Activated CD8-positive, alpha-beta memory T cell treated with anti-CD3 and anti-CD28 coated beads, Interleukin-2, amount 10 ng/mL, durations not matched to agents 7 days and 5 days (primary cell): ENCODE results near the gene TMEM272. TPM values are rescaled to one million over a fixed set of nuclear protein-coding genes. Genes with fewer than 3 reads are reported as not detected.

ENCODE experiments used
- ATAC-seq: fragments of 150-1000 bp; cut with Tn5 transposase; one replicate; pipeline ENCODE4 v1.10.0; 2021; ENCODE audit warnings: moderate library complexity
- CTCF ChIA-PET: fragments of 350-600 bp; sonication (Branson Sonifier 250); formaldehyde crosslinking; loops from one replicate; lab custom pipeline; 2021; ENCODE audit warnings: antibody characterized with exemption; lab: Charles Lee
- DNase-seq: peaks from one replicate; pipeline ENCODE4 v3.0.0-alpha.2; 2020
- H3K27ac Mint-ChIP-seq: one replicate; pipeline ENCODE4 v1.8.0; 2021; ENCODE audit warnings: mild to moderate bottlenecking, mixed read lengths
- H3K27me3 Mint-ChIP-seq: one replicate; pipeline ENCODE4 v1.8.0; 2021; ENCODE audit warnings: mixed read lengths
- H3K36me3 Mint-ChIP-seq: one replicate; pipeline ENCODE4 v1.8.0; 2021; ENCODE audit warnings: mild to moderate bottlenecking, mixed read lengths
- H3K4me1 Mint-ChIP-seq: one replicate; pipeline ENCODE4 v1.8.0; 2021; ENCODE audit warnings: mixed read lengths
- H3K4me3 Mint-ChIP-seq: one replicate; pipeline ENCODE4 v1.8.0; 2021; ENCODE audit warnings: mild to moderate bottlenecking, moderate library complexity, mixed read lengths
- H3K9me3 Mint-ChIP-seq: one replicate; pipeline ENCODE4 v1.8.0; 2022; ENCODE audit warnings: low read depth, mixed read lengths
- total RNA-seq, 2 experiments: library from RNA; stranded (reverse); gene quantifications; one replicate each; pipeline ENCODE4 v1.2.3, GENCODE V29; 2021

The TMEM272 gene
- total RNA-seq, 2 experiments from 2014 or later: 0.09 TPM

DNA sequence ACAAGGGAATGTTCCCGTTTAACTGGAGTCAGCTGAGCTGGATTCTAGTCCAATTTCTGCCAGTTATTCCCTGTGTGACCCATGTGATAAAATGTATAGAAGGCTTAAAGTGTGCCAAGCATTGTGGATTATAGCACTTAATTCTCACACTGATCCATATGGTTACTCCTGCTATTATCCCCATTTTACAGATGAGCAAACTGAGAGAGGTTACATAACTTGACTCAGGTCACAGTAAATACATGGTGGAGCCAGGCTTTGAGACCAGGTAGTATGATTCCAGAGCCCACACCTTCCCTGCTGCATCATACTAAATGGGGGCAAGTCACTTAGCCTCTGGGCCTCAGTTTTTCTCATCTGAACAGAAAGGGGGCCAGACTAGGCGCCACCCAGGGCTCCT is 39.1 kb downstream of the TMEM272 start:
- Mint-ChIP-seq H3K36me3 (peaks cover 3% of the 10 kb centered on the region), H3K4me1 (peaks cover 36% of the 10 kb centered on the region), H3K27ac (no peak overlapping the region), H3K9me3 (no peaks in the 10 kb centered on the region), H3K4me3 (no peak overlapping the region), H3K27me3 (no peaks in the 10 kb centered on the region)
- CTCF ChIA-PET: interaction anchor here (1.2 to 3.4 kb wide), 3 partner anchors 9 to 322 kb away, joined by 3 to 25 read pairs (median 8); partner anchors contain the start of gene NEK5
- no peak for ATAC-seq
- DNase-seq: no peak

DNA sequence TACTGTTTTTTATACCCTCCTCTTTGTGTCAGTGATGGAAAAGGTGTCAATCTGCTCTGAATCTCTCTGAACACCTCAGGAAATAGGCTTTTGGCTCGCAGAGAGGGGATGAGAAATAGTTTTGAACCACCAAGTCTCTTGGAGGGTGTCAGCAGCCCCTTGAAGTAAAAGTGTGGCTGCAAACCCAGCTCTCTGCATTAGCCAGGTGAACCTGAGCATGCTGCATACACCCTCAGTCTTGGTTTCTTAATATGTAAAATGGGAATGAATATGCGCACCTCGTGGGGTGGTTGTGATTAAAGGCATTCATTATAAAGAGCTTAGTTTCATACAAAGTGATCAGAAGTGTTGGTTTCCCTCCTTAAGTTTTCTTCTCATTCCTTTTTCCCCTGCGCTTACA is 39.7 kb downstream of the TMEM272 start:
- Mint-ChIP-seq H3K4me3 (peak overlapping the region; percentile 87), H3K36me3 (peaks cover 3% of the 10 kb centered on the region), H3K9me3 (no peaks in the 10 kb centered on the region), H3K4me1 (peaks cover 36% of the 10 kb centered on the region), H3K27me3 (no peaks in the 10 kb centered on the region), H3K27ac (no peak overlapping the region)
- CTCF ChIA-PET: interaction anchor here (1.2 to 3.4 kb wide), 3 partner anchors 10 to 323 kb away, joined by 3 to 25 read pairs (median 8); partner anchors contain the start of gene NEK5
- DNase-seq: no peak
- no peak for ATAC-seq

DNA sequence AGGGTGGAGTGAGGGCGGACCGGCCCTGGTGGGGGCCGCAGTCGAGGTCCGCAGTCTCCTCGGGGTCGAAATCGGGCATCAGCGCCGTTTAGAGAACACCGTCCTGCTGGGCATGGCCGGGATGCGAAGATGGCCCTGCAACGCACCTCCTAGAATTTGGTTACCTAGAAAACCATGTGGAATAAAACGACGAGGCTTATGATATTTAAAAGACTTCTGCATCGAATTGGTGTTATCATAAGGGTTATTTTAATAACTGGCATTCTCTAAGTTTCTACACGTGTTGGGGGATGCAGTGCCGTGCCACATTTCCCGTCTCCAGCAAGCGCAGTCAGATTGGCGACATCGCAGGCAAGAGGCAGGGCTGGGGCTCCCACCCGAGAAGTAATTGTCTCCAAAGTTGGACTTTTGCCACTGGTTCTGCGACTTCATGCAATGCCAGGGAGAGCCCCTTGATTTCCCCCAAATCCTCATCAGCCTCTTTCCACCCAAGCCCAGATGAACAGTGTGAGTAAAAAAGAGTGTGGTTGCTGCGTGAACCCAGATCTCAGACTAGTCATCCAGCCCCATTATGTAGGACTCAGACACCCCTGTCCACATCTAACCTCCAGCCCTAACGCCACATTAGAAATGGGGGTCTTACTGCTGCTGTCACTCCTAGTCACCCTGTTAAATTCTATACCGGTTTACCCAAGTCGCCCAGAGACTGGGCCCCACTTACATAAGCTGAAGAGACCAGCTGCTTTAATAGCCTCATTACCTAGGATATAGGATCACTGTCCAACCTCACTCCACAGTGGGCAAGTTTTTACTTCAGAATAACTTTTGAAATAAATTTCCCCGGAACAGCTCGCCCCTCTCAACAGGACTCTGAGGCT is 40.4 kb downstream of the TMEM272 start:
- Mint-ChIP-seq H3K36me3 (peaks cover 3% of the 10 kb centered on the region), H3K27me3 (no peaks in the 10 kb centered on the region), H3K27ac (peak overlapping the region; percentile 80), H3K4me3 (peak overlapping the region; percentile 87), H3K4me1 (peaks cover 36% of the 10 kb centered on the region), H3K9me3 (no peaks in the 10 kb centered on the region)
- CTCF ChIA-PET: interaction anchor here (1.2 to 3.4 kb wide), 3 partner anchors 11 to 323 kb away, joined by 3 to 25 read pairs (median 8); partner anchors contain the start of gene NEK5
- peak; percentile 56 for DNase-seq
- no peak for ATAC-seq

DNA sequence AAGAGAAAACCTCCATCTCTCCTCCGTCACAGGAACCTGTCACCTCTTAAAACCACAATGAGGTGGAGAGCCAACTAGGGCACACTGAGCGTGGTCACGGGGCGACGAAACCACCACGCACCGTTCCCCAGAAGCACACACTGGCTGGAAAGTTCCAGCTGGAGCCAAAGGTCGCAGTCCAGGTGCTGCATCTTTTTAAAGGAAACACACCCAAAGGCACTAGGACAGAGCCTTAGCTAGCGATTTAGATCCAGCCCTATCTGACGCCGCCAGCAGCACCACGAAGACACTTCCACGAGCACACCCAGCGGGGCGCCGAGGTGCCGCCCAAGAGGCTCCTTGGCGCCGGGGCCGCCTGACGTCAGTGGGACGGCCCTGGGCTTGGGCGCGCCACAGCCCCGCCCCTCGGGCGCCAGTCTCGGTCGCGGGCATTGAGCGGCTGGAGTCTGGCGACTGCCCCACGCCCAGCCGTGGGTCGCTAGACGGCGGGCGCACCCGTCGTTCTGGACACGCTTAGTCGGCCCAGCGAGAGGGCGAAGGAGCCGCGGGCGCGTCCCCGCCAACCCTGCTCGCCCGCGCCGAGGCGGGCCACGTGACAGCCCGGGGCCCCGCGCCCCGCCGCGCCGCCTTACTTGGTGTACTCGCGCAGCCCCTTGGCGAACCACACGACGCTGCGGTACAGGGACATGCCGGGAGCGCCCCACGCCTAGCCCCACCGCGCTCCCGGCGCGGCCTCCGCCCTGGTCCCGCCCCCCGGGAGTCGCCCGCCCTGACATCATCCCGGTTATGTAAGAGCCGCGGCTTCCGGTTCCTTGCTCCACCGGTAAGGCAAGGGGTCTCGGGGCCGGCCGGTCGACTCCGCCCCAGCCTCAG is 41.3 kb downstream of the TMEM272 start, which contains the start of gene DHRS12:
Gene DHRS12 (minus strand): TSS at position 742 of the 873 bp plus-strand sequence. CDS start 4,504 bp downstream, outside the sequence.
- H3K4me1 Mint-ChIP-seq: peaks cover 36% of the 10 kb centered on the region

DNA sequence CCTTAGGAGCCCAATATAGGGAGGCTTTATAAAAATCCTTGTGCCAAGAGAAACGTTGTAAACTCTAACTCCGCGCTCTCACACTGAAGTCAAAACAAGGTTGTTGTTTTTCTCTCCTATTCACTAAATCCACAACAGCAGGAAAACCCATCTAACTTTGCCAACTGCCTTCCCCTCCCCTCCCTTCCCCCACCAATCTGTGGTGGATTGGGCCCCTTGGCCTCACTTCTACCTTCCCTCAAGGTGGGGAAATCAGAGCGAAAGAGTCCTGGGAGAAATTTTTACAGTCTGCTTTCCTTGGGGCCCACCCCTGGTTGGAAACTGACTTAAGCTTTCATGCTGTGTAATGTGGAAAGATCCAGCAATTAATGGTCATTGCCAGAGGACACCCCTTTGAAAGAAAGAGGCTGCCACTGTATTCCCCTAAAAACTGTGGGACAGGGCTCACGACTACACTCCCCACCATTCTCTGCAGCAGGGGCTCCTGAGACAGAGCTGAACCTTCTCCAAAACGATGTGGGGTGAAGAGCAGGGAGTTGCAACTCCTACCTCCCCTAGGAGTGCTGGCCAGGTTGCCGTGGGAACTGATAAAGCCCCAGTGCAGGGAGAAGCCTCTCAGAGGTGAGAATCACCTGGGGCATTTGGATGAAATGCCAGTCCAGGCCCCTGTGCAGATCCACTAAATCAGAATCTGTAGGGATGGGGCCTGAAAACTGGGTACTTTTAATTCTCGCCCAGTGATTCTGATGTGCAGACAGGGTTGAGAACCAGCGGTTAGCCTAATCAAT is 42.2 kb downstream of the TMEM272 start:
- DNase-seq (no peak), ATAC-seq (no peak)
- CTCF ChIA-PET: interaction anchor here (0.8 to 6.8 kb wide), 8 partner anchors 10 to 516 kb away, joined by 3 to 58 read pairs (median 4); no protein-coding TSS in a partner anchor
- peak overlapping the region; percentile 87 for H3K4me3 Mint-ChIP-seq
- no peaks in the 10 kb centered on the region for H3K27me3 Mint-ChIP-seq
- H3K4me1 Mint-ChIP-seq: peaks cover 37% of the 10 kb centered on the region
- H3K36me3 Mint-ChIP-seq: peaks cover 3% of the 10 kb centered on the region
- no peaks in the 10 kb centered on the region for H3K9me3 Mint-ChIP-seq
- H3K27ac Mint-ChIP-seq: peak overlapping the region; percentile 100

More for the DNA sequence above, 41.3 kb downstream of the TMEM272 start, which contains the start of gene DHRS12:
- peak; percentile 91 for DNase-seq
- ATAC-seq: peak; percentile 87
- H3K4me3 Mint-ChIP-seq: peak within 1 kb of the TSS; percentile 87
- H3K27me3 Mint-ChIP-seq: no peaks in the 10 kb centered on the region
- CTCF ChIA-PET: interaction anchor here (1.0 to 1.6 kb wide), 4 partner anchors 11 to 370 kb away, joined by 3 to 6 read pairs (median 4); no protein-coding TSS in a partner anchor
- H3K27ac Mint-ChIP-seq: peak within 1 kb of the TSS; percentile 100
- peaks cover 3% of the 10 kb centered on the region for H3K36me3 Mint-ChIP-seq
- no peaks in the 10 kb centered on the region for H3K9me3 Mint-ChIP-seq

DNA sequence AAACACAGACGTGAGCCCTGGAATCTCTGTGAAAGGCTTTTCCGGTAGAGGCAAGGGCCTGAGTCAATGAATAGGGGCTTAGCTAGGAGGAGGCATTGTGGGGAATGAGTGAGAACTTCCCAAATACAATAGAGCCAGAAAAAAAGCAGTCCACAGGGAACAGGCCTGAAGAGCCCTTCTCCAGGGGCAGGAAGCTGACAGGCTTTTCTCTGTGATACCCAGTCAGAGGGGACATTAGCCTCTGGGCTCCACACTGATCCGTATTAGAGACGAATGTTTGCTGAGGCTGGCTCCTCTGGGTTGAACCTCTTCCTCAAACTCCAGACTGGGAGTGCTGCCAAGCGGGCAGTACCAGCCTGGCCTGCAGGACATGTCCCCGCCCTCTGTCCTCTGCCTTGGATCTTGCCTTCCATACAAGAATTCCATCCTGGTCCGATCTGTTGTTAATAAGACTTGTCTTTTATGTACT is 43.3 kb downstream of the TMEM272 start:
- Mint-ChIP-seq H3K4me3 (no peak overlapping the region), H3K4me1 (peaks cover 40% of the 10 kb centered on the region), H3K36me3 (peaks cover 3% of the 10 kb centered on the region), H3K27ac (peak overlapping the region; percentile 100), H3K9me3 (no peaks in the 10 kb centered on the region), H3K27me3 (no peaks in the 10 kb centered on the region)
- CTCF ChIA-PET: interaction anchor here (0.8 to 6.8 kb wide), 5 partner anchors 11 to 515 kb away, joined by 3 to 58 read pairs (median 3); no protein-coding TSS in a partner anchor
- DNase-seq (no peak), ATAC-seq (no peak)

DNA sequence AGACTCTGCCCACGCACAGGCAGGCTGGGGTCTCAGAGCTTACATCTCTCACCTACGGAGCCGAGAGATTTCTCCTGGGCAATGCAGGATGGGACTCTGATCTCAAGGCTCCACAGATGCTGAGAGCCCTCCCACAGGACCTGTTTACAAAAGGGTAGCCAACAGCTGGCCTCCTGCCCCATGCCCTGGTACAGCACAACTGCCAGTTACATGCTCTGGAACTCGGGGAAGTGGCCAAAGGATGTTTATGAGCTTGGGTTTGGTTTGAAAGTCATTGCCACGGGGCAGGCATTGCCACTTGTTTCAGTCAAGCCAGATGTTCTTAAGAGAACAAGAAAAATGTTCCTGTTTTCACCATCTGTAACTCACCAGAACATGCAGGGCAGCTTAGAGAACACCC is 44.5 kb downstream of the TMEM272 start:
- Mint-ChIP-seq H3K36me3 (no peaks in the 10 kb centered on the region), H3K9me3 (no peaks in the 10 kb centered on the region), H3K4me1 (peaks cover 37% of the 10 kb centered on the region), H3K27me3 (no peaks in the 10 kb centered on the region), H3K27ac (no peak overlapping the region), H3K4me3 (no peak overlapping the region)
- CTCF ChIA-PET: interaction anchor here (1.0 to 6.8 kb wide), 5 partner anchors 10 to 514 kb away, joined by 3 to 58 read pairs (median 3); no protein-coding TSS in a partner anchor
- DNase-seq: no peak
- no peak for ATAC-seq

DNA sequence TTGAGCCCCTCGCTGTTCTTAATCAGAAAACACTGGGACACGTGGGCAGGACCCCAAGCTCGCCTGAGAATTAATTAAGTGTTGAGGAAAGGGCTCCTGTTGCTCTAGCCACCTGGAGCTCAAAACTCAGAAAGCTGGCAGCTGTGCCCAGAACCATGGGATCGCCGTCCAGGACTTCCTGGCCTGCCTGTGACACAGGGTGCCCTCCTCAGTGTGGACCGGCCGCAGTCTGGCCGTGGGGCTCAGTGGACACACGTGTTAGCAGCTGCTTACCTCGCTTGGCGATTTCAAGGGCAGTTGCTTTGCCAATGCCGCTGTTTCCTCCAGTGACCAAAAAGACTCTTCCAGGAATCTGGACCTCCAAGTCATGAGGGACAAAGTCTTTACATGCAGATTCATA is 45.7 kb downstream of the TMEM272 start:
- DNase-seq (no peak), ATAC-seq (no peak)
- Mint-ChIP-seq H3K9me3 (no peaks in the 10 kb centered on the region), H3K36me3 (no peaks in the 10 kb centered on the region), H3K27ac (no peak overlapping the region), H3K4me1 (peaks cover 28% of the 10 kb centered on the region), H3K27me3 (no peaks in the 10 kb centered on the region), H3K4me3 (no peak overlapping the region)
- CTCF ChIA-PET: interaction anchor here (1.1 to 6.8 kb wide), 6 partner anchors 9 to 439 kb away, joined by 3 to 58 read pairs (median 8); no protein-coding TSS in a partner anchor

DNA sequence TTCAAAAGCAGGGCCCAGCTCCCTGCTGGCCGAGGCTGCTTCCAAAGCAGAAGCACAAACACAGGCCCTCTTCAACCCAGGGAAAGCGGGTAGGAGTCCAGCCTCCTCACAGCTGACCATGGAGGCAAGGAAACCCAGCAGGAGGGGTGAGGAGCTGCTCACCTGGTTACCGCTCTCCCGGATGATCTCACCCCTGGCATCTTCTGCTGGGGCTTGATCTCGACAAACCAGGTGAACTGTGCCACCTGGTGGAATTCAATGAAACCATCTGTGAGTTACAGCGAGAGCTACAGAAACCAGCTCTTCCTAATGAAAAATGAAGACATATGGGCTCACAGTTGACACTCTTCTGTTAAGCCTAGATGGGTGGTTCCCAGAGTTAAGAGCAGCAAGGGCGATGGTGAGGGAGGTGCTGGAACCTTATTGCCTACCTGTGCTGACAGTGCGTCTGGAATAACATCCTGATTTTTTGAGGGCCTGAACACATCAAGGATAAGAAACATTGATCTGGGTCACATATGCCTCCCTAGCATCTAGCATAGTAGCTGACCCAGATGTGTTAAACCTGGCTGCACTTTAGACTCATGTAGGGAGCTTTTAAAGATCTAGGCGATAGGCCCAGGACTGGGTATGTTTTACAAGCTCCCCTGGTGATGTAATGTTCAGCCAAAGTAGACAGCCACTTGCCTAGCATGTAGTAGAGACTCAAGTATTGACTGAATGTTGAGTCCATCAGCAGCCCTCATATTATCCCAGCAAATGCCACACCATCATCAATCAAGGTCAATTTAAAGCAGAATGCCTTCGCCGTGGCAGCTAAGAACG is 47.1 kb downstream of the TMEM272 start:
- Mint-ChIP-seq H3K27me3 (no peaks in the 10 kb centered on the region), H3K4me1 (peaks cover 35% of the 10 kb centered on the region), H3K4me3 (no peak overlapping the region), H3K36me3 (no peaks in the 10 kb centered on the region), H3K9me3 (no peaks in the 10 kb centered on the region), H3K27ac (no peak overlapping the region)
- ATAC-seq (peak; percentile 59), DNase-seq (peak; percentile 74)
- CTCF ChIA-PET: interaction anchor here (0.7 to 6.8 kb wide), 40 partner anchors 8 to 828 kb away, joined by 3 to 58 read pairs (median 4); no protein-coding TSS in a partner anchor

DNA sequence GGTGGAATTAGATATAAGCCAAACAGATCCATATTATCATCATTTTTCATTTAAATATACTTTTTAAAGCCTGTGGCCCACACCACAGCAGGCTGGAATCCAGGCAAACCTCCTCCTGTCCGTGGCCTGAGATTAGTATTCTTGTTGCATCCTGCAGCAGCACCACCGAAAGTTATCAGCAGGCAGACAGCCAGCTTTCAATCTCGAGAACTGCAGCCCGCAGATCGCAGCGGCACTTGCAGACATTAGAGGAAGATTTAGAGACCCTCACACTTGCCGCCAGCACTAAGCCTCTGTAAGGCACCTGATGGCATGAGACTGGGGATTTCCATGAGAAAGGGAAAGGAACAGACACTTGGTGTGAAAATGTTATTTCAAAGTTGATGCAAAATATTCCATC is 48.4 kb downstream of the TMEM272 start:
- Mint-ChIP-seq H3K4me1 (peaks cover 24% of the 10 kb centered on the region), H3K4me3 (no peak overlapping the region), H3K27ac (no peak overlapping the region), H3K27me3 (no peaks in the 10 kb centered on the region), H3K9me3 (no peaks in the 10 kb centered on the region), H3K36me3 (no peaks in the 10 kb centered on the region)
- DNase-seq: no peak
- no peak for ATAC-seq
- CTCF ChIA-PET: interaction anchor here (1.6 to 6.8 kb wide), 12 partner anchors 8 to 671 kb away, joined by 4 to 58 read pairs (median 12); no protein-coding TSS in a partner anchor

DNA sequence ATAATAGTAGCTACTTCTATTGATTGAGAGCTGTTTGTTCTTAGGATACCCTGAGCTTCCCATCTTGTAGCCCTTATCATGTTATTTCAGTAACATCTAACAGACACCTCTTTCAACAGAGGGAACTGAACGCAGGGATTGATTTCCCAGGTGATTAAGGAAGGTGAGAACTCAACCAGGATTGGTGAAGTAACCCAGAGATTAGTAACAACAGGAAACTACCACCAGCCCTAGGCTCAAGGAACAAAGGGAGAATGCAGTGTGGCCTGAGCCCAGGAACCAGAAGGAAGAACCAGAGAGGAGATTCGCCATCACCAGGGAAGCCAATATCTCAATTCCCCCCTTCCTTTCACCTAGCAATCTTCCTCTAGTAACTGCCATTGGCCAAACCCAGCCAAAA is 49.6 kb downstream of the TMEM272 start:
- CTCF ChIA-PET: interaction anchor here (4.4 kb wide), 1 partner anchor 350 kb away, joined by 35 read pairs; no protein-coding TSS in a partner anchor
- DNase-seq (no peak), ATAC-seq (no peak)
- Mint-ChIP-seq H3K27me3 (no peaks in the 10 kb centered on the region), H3K36me3 (no peaks in the 10 kb centered on the region), H3K4me1 (peaks cover 21% of the 10 kb centered on the region), H3K4me3 (no peak overlapping the region), H3K27ac (no peak overlapping the region), H3K9me3 (no peaks in the 10 kb centered on the region)
